HG03060 (cell line): ENCODE data around the gene NKX6-2.
"Not testable (repeated sequence)": the region's sequence is repeated elsewhere in the genome, so short reads cannot be mapped to it uniquely, and the experiment has no call there.

Experiments
- ATAC-seq: cut with Tn5 transposase; IDR thresholded peaks from one replicate; pipeline ENCODE4 v1.9.1; 2021; ENCODE audit warnings: low read depth, moderate number of reproducible peaks; ENCODE audit not compliant: unreplicated experiment

The NKX6-2 gene

DNA sequence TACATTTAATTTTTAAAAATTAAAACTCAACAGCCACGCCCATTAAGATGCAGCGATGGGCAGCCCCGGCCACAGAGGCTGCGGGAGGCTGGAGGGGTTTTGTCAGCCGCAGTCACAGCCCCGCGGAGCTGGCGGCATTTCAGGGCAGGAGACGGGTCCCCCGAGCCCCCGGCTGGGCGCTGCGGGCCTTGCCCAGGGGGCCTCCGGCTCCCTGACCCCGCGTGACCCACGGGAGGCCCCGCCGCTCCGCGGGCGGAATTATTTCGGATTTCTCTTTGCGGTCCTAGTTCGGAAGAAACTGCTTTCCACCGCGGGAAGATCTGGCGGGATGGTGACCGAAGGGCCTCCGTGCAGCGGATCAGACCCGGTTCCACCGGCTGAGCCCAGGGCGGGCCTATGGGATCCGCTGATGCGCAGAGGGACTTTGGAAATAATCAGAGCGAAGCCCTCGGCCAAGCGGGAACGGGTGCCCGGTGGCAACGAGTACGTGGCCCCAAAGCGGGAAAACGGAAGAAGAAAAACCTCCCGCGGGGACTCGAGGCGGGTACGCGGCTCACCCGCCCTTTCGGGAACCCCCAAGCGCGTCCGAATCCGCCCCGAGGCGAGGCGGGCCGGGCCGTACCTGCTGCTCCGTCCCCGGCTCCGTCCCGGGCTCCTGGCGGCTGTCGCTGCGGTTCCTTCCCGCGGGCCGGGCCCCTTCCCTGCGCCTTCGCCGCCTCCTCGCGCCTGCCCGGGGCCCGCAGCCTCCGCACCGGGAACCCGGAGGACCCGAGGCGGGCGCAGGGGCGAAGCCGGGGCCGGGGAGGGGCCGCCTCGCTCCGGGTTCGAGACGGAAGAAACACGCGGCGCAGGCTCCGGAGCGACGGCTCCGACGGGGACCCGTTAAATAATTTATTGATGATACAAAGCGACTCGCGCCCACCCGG, 1.7 kb downstream of the NKX6-2 start:
- ATAC-seq, result no peak

DNA sequence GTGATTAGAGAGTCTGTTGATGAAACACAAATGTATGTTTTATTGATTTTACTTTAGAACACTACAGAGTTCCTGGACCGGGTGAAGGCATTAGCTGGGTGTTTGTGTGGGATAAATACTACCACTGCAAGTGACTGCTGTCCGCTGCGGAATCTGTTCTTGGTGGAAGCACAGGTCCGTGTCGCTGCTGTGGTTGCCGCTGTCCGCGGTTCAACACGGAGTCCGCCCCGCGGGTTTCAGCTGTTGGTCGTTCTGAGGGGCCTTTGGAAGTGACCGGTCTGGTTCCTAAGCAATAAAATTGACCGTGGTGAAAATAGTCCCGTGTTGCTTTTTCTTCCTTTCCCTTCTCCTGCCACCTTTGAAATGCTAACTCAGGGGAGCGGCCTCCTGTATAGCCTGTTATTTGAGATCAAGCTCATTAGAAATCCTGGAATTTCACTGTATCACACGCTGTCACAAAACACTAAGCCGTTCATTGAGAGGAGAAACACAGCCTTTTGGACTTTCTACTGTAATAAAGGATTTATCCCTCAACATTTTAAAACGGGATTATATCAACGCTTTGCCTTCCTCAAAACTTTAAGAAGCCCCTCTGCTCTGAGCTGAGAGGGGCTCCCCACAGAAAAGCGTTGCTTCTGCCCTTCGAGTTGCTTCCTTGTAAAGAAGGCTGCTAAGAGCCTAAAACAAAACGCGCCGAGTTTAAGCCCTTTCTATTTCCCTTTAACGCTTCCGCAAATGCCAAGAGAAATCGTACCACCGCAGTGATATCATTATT, 2.6 kb downstream of the NKX6-2 start:
- ATAC-seq, result no peak

DNA sequence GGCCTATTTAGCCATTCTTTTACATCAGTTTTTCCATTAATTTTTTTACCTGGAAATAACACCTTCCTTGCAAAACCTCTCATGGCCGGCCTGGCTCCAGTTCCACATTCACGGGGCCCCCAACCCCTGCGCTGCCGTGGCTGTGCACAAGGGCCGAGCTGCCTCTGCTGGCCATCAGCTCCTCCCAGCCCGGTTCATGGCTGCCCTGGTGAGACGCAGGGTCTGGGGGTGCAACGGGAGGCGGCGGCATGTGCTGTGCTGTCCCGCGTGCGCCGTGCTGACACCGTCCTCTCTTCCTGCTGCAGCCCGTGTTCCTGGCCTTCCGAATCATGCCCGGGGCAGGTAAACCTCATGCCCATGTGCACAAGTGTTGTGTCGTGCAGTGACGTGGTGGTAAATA, 4.4 kb downstream of the NKX6-2 start:
- no peak for ATAC-seq

DNA sequence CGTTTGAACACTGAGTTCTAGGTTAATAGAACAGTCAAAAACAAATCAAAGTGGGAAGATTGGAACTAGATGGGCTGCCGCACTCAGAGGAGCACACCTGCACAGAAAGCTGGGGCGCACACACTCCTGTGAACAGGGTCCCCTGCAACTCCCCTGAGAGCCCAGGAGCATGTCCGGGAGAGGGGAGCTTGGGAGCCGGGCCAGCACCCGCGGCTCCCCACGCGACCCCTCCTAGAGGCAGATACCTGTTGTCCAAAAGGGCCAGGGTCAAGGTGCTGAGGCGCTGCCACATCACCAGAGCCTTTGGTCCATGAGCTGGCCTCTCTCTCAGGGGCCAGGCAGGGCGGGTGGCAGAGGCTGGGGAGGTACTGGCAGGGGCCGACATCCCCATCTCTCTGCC, 5.6 kb downstream of the NKX6-2 start:
- no peak for ATAC-seq

DNA sequence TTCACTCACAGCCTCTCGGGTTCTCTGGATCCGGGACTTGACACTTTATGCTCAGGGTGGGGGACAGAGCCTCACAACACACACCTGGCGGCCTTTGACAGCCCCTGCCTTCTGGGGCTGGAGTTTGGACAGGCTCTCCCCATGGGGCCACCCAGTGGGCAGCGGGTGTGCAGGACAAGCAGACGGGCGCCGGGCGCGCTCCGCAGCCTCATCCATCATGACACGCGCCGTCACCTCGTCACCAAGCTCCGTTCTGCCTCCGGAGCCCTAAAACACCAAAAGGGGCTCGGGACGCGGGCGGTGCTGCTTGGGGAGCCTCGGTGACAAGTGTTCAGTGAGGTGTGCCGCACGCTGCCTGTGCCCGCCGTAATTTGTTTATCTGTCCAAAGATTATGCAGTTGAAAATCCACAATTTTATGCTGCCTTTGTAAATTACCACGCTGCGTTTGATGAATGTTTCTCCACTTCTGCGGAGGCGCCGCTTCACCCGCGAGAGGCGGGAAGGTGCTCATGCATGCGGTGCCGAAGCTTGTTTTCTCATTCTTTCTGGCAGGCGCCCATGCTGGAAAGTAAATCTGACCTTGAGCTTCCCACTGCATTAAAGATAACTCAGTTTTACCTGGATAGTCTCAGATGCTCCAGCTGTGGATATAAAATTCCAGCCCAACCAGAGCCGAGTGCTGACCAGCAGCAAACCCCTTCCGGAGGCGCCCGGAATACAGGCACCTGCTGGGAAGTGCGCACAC, 6.2 kb downstream of the NKX6-2 start:
- no peak for ATAC-seq

DNA sequence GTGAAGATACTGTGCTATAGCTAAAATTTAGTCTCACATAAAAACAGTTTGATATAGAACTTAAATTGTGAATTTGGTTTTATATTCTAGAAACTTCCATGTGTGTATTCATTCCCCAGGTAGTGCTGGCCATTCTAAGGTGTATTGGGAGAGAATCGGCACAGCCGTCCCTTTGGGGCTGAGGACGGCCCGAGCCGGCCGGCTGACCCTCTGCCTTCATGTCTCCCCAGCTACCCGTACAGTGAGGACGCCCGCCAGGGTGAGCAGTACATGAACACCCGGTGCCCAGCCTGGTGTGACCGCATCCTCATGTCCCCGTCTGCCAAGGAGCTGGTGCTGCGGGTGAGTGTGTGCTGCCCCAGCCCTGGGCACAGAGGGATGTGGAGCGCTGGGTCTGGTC, 8.5 kb downstream of the NKX6-2 start:
- no peak for ATAC-seq

DNA sequence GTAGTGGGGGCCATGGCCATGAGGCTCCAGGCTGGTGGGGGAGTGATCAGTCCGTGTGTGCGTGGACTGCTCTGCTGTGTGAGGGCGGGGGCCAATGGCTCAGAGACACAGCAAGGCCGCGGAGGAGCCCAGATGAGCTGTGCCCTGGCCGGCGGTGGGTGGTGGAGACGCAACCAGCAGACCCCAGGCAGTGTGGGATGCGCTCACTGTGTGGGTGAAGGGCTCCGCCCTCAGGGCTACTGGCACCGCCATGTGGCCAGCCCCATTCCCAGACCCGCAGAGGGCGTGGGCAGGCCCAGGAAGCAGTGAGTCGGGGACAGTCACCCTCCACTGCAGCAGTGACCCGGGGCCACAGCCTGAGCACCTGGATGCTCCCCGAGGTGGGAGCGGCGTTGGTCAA, 9.1 kb downstream of the NKX6-2 start:
- ATAC-seq, result no peak

DNA sequence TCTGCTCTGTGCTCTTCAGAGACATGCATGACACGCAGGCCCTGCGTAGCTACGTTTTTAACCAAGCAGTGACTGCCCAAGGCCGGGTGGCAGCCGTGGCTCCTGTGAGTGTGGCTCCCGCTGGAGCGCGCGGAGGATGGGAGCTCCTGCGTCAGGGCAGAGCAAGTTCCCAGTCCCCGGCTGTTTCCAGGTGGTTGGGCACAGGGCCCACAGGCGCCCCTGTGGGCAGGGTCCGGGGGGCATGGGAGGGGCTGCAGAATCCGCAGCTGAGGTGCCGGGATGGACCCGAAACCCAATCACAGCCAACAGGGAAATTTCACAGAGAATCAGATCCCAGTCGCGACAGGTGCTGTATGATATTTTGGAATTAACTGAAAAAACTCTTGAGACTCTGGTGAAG, 9.8 kb downstream of the NKX6-2 start:
- no peak for ATAC-seq

DNA sequence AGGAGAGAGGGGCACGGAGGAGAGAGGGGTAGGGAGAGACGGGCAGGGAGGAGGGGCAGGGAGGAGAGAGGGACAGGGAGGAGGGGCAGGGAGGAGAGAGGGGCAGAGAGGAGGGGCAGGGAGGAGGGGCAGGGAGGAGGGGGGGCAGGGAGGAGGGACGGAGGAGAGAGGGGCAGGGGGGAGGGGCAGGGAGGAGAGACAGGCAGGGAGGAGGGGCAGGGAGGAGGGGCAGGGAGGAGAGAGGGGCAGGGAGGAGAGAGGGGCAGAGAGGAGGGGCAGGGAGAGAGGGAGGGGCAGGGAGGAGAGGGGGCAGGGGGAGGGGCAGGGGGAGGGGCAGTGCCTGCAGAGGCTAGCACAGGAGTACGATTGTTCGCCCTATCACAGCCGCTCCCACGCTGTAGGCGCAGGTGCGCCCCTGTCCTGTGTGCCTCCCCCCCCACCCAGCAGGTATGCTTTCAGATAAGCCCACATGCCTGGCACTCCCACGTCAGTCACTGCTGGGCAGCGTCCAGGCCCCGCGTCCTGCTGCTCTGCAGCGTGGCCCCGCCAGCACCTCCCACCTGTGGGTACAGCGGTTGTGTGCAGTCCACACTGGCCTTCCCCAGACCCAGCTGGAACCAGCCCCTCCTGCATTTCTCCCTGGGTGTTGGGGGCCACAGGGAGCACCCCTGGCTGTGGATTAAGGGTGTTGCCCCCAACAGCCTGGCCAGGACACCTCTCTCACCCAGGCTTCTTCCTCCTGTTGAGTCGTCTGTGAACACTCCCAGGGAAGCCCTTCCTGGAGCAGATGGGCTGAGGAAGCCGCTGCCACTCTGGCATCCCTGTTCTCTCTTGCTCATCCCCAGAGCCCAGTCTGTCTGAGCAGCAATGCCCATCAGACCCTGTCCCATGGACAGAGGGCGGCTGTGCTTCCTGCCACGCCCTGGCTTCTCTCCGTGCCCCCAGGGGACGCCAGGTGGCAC, 10.8 kb downstream of the NKX6-2 start:
- ATAC-seq, result no peak

DNA sequence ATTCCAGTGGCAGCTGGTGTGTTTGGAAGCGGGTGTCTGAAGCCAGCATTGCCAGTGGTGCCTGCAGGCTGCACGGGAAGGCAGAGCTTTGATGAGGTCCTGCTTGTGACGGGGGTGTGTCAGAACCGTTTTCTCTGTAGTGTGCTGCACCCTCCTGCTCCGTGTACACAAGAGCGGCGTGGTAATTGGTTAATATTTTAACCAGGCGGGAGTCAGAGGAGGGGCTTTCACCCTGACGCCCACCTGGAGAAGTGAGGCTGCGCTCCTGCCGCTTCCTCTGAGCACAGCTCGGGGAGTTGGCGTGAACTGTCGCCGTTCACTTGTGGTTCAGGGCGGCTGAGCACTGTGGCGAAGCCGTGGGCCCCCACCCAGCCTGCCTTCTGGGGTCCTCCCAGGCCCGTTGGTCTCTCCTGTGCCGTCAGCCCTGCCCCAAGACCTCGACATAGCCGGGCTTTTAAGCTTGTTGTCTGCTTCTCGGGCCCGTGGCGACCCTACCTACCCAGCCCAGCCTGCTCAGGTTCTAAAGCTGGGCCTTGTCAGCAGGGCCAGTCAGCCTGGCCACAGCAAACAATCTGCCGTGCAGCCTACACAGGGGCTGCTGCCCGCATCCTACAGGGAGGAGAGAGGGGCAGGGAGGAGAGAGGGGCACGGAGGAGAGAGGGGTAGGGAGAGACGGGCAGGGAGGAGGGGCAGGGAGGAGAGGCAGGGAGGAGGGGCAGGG, 11.6 kb downstream of the NKX6-2 start:
- ATAC-seq, result no peak

DNA sequence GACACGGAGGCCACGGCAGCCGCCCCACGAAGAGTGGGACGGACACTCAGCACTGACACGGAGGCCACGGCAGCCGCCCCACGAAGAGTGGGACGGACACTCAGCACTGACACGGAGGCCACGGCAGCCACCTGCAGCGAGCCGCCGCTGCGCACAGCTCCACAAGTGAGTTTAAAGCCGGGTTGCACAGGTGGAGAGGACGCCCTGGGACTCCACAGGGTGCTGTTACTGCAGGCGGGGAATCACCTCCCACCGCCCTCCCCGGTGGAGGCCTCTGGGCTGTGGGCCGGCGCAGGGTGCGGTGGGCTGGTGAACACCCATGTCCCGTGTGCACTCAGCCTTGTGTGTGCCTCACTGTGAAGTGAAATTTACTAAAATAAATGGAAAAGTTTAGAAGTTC, 13.1 kb downstream of the NKX6-2 start:
- not testable (repeated sequence) for ATAC-seq

DNA sequence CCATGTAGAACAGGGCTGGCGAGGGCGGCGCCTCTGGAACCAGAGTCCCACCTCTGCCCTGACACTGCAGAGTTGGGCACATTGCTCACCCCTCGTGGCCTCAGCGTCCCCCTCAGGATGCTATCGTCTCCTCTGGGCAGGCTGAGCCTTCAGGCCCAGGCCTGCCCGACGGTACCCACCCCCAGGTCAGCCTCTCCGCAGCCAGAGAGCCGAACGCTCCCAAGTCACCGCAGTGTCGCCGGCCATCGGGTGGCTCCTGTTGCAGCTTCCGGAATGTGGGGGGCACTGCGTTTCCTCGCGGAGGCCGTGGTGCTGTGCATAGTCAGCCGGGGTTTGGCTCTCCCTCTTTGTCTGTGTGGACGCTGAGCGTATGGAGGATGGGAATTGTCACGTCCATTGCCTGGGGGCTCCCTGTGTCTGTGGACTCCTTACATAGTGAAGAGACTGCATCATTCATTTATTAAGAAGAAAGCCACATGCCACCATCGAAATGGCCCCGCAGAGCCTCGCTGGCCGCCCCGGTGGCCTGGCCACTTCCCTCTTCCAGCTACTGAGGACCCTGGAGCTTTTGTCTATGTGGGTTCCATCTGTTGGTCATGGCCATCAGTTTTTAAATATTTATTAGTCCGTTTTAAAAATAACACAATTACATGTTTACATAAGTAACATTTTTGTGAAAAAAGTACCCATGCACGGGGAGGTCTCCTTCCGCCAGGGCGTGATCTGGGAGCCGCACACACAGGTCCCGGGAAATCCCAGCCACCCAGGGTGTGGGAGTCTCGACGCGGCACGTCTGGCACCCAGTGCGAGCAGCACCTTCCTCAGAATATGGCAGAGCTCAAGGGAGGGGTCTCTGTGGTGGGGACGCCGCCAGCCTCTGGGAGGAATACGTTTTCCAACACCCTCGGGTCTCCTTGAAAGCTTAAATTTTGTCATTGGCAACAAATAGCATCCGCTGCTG, 15.6 kb downstream of the NKX6-2 start:
- ATAC-seq, result no peak

DNA sequence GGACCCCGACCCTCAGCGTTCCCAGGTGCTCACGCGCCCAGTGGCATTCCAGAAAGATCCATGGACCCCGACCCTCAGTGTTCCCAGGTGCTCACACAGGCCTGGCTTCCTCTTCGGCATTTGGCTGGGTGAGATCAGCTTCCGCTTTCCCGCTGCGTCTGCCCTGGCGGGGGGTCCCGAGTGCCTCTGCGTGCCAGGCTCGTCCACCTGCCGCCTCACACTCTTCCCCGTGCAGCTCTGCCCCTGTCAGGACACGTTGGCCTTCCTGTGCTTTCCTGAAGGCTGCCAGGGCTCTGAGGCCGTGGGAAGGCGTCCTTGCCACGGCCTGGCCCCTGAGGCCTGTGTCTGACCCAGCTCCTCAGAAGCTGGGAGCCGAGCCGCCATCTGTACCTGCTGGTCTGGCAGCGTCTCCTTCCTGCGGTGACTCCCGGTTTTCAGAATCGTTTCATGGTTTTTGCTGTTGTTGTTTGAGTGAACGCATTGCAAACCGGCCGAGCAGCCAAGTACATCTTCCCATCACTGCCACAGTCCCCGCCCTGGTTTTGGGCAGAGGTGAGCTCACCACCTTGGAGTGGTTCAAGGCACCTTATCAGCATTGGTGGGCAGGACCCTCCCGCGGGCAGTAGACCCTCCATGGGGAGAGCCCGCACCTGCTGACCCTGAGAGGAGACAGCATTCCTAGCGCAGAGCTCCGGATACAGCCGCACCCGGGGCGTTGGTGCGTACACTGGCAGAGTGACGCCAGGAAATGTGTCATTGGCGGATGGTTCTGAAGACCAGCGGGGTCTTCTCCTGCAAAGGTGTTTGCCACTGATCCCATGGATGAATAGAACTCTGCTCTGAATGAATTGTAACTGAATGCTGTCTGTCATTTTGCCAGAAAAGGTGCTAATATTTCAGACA, 17.4 kb downstream of the NKX6-2 start:
- no peak for ATAC-seq

DNA sequence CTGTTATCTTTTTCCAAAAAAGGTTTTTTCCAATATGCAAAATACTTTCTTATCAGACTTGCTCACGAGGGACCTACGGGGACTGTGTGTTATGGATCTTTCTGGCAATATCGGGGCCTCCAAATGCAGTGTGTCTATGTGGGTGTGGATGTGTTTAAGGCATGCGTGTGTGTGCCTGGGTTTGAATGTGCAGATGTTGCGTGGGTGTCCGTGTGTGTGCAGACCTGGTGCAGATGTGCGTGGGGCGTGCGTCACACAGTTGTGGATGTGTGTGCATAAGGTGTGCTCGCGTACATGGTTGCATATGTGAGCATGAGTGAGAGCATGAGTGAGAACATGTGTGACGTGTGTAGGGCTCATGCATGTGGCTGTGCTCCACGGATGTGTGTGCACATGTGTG, 19.7 kb downstream of the NKX6-2 start:
- no peak for ATAC-seq

DNA sequence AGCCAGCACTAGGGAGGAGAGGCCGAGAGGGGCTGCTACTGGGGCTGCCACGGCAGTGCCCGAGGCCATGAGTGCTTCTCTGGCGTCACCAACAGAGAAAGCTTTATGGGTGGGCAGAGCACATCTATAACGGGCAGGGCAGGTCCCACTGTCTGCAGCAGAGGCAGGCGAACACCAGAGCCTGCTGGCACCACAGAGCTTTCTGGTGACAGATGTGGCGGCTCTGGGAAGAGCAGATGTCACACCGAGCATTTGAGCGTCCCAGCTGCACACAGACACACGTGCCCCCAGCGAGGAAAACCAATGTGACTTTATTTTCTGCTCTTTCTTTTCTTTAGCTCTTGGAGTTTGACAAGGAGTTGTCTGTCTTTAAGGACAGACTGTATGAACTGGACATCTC, 20.5 kb downstream of the NKX6-2 start:
- ATAC-seq, result no peak

DNA sequence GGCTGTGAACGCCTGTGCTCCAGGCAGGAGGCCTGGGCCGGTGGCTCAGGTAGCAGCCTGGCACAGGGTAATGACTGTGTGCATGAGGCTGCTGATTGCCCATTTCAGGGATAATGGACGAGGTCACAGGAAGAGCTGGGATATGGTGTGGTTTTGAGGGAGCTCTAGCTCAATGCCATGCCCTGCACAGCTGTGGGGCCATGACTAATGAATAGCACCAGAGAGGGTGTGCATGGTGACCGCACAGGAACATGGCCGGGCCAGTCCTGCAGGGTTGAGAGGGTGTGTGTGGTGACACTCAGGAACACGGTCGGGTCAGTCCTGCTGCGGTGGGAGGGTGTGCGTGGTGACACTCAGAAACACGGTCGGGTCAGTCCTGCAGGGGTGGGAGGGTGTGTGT, 21.8 kb downstream of the NKX6-2 start:
- no peak for ATAC-seq

DNA sequence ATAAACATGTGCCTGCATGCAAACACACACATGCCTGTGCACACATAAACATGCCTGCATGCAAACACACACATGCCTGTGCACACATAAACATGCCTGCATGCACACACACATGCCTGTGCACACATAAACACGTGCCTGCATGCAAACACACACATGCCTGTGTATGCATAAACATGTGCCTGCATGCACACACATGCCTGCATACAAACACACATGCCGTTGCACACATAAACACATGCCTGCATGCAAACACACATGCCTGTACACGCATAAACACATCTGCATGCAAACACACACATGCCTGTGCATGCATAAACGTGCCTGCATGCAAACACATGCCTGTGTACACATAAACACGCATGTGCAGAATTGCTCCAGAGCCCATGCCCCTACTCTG, 22.4 kb downstream of the NKX6-2 start:
- no peak for ATAC-seq
